Stimulated activated CD4-positive, alpha-beta T cell treated with anti-CD3 and anti-CD28 coated beads, Interleukin-1b, Interleukin-23, amount 100 ng/mL, for 1 hour (primary cell): ENCODE measurements around the gene AFG3L2.

Source experiments
- DNase-seq, 2 donors: peaks; one replicate each; pipeline ENCODE4 v3.0.0-alpha.2; 2020; ENCODE audit warnings: low read depth in 2 of 2

Gene AFG3L2

DNA sequence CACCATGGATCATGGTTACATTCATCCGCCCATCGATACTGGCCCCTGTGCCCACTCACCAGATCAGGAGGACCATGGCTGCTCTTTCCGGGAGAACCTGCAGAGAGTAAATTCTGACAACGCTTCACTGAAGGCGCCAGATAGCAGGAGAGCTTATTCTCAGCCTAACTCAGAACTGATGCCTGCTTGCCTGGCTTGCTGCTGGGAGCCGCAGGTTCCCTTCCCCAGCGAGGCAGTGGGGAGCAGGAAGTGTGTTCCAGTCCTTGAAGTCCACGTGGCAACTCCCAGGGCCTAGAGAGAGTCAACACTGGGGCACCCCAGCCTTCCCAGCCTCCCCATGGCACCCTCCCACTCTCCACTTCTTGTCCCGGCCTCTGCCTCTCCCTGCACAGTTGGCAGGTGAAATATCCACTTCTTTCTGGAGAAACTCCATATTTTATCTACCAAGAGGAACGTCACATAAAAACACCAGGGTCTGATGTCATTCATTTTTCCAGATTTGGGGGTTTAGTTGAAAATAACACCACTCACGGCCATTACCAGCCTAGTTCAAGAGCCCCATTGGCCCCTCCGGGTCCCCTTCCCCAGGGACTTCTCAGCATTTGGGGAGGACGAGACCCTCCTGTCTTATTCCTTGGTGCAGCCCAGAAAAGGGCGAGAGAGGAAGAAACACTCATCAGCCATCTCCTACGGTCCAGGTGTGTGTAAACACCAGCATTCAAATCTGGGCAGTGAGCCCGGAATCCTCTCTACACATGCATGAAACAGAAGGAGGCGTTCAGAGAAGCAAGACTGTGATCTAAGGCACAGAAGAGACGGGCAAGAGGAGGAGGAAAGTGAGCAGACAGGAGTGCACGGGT, 72.4 kb downstream of the AFG3L2 start:
- no peak for DNase-seq

DNA sequence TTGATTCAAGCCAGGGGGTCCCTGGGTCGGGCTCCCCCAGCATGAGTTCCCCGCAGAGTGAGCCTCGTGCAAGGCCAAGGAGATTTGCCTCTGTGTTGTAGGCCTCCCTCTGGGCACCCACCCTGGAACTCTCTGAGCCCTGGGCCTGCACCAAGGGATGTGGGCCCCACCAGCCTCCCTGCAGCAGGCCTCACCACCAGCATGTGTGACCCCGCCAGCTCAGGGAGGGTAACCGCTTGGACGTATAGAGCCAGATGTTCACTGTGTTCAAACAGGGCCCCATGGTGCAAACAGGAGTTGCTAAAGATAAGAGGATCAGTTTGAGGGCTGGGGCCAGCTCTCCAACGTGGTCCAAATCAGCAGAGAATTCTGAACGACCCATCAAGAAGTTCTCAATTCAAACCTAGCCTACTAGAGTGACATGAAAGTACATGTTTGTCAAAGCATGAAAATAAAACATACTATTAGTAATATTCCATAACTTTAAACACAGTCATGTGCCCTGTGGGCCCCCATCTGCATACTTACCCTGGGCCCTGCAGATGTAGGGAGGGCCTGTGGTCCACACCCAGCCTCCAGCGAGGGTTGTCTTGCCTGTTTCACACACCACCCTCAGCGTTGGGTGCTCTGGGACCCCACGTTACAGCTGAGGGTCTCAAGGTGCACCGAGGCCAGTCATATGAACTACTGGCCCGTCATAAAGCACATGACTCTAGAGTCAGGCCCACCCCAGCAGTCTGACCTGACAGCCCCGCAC, 74.5 kb downstream of the AFG3L2 start:
- DNase-seq: no peak

- no peak for DNase-seq
These were observed 75.6 kb downstream of the AFG3L2 start for GRCh38 chr18:12301263-12302005.

DNA sequence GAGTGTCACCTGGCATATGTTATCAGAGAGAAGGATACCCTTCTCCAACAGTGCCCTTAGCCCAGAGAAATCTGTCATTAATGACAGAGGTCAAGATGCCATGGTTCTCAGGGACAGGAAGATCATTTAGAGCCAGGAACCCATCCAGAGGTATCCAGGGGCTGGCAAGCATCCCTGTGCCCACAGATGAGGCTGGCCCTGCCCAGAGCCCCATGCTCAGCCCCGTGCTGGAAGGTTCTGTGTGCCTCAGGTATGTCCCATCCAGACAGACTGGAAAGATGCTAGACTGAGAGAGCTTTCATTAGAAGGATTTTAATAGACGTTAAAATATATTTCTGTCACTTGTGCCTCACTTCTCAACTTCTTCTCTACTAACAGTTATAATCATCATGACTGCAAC, 77.2 kb downstream of the AFG3L2 start:
- DNase-seq: no peak

DNA sequence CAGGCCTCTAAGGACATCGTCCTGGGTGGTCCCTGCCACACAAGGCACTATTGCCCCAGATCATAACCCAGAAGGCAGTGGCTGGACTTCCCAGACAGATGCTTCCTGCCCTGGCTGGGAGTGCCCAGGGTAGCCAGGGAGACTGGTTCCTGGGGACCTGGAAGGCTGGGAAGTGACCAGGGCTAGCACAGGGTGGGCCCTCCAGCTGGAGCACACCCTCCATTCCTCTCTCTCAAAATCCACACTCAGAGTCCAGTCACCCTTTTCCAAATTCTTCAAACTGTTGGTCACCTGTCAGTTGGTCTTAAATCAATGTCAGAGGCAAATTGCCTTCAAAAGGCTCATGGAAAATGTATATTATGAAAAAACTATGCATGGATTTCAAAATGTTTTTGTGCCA, 80.6 kb downstream of the AFG3L2 start:
- no peak for DNase-seq

- DNase-seq: no peak
These were observed 81.0 kb downstream of the AFG3L2 start for GRCh38 chr18:12296087-12296403.

- no peak for DNase-seq
These were observed 81.5 kb downstream of the AFG3L2 start for GRCh38 chr18:12295389-12296086.

DNA sequence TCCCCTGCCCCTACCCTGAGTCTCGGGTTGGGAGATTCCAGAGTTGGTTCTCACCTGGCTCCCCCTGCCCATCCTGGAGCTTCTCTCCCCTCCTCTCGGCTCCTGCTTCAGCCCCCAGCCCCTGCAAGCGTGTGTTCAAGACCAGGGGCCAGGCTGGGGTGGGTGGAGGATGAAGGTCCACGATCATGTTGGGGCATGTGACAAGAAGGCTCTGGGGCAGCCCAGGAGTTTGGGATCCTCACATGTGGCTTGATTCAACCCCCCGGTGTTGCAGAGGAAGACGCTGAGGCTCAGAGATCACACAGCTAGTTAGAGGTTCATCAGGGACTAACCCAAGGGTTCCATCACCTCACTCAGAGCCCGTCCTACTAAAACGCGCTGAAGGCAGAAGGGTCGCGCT, 83.2 kb downstream of the AFG3L2 start:
- DNase-seq: no peak

DNA sequence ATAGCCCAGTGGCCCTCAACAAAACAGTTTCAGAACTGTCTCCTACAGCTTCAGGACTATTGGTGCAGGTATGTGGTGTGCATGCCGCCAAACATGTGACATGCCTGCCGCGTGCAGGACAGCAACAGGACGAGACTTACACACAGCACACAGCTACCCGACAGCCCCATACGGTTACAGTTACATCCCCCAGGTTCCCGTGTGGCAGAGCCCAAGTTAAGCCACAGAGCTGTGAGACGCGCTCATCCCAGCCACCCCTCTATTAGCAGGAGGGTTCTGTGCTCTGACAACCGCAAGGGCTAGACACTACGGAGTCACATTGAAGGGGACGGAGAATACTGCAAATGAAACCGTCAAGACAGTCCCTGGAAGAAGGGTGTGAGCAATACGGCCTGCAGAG, 85.3 kb downstream of the AFG3L2 start:
- DNase-seq: no peak

DNA sequence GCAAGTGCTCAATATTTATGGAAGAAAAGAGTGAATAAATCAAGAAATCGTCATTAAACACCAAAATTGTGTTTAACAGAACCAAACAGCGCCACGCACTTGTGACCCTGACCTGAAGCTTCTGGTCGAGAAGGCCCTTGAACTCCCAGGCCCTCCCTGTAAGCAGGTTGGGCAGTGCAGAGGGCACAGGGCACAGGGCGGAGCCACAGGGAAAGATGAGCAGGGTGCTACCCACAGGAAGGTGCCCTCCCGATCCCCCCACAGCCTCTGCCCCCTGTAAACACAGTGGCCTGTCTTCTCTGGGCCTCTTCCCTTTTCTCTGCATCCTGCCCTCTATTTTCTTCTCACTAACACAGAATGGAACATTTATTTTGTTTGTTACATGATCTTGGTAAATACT, 85.9 kb downstream of the AFG3L2 start:
- DNase-seq: no peak

DNA sequence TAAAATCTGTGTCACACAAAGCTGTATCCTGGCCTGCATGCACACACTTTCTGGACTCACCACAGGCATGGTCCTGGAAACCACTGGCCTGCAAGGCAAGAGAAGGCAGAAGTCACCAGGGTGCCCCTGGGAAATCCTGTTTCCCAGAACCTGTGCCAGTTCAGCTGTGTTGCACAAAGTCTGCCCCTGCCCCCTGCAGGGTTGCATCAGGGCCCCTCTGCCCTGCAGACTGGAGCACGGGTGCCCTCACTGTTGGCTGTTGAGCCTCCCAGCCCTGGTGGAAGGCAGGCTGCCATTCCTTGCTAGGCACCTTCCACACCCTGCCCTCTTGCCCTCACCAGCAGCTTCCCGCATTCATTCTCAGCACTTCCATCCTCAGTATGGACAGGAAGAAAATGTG, 86.9 kb downstream of the AFG3L2 start:
- DNase-seq: no peak

DNA sequence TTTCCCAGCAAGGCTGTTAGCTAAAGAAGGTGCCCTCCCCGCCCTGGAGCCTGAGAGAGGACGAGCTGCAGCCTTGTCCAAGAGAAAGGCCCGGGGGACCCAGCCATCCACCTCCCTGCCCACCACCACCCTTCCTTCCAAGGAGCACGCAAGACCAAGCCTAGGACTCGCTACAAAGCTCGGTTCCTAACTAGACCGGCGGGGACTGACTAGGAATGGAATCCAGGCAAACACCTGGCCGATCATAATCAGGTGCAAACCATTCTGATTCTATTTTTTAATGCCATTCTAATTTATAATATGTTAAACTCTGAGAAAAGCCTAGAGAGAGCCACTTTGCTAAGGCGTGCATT, 88.6 kb downstream of the AFG3L2 start:
- DNase-seq: no peak

- no peak for DNase-seq
These were observed 89.2 kb downstream of the AFG3L2 start for GRCh38 chr18:12287684-12288402.

- DNase-seq: no peak
These were observed 89.8 kb downstream of the AFG3L2 start for GRCh38 chr18:12287131-12287681.

- DNase-seq: no peak
These were observed 93.4 kb downstream of the AFG3L2 start for GRCh38 chr18:12283666-12284065.

GRCh38 chr18:12283256-12283655, 93.8 kb downstream of the AFG3L2 start:
- no peak for DNase-seq

DNA sequence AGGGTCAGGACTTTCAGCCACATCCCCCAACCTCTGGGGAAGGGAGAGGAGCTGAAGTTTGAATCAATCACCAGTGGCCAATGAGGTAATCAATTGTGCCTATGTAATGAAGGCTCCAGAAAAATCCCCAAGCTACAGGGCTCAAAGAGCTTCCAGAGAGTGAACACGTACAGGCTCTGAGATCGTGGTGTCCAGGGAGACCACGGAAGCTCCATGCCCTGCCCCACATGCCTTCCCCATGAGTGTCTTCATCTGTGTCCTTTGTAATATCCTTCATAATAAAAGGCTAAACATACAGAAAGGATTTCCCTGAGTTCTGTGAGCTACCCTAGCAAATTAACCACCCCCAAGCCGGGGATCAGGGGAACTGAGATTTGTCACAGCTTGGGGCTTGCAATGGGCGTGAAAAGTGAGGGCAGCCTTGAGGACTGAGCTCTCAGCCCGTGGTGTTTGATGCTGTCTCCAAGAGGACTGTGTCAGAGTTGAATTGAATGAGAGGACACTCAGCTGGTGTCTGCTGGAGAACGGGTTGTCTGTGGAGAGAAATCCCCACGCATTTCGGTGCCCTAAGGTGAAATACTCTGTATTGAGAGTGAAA, 94.5 kb downstream of the AFG3L2 start:
- DNase-seq: no peak

GRCh38 chr18:12281861-12282260, 95.2 kb downstream of the AFG3L2 start:
- DNase-seq: no peak

GRCh38 chr18:12279781-12280531, 97.1 kb downstream of the AFG3L2 start:
- DNase-seq: no peak
